Measurements from ENCODE around the gene EGF. TPM values are rescaled to one million over a fixed set of nuclear protein-coding genes. Genes with fewer than 3 reads are reported as not detected.
"Not testable (repeated sequence)": the region's sequence is repeated elsewhere in the genome, so short reads cannot be mapped to it uniquely, and the experiment has no call there.

The EGF gene
- total RNA-seq, 1 experiment from 2014 or later, result not detected

- CTCF ChIA-PET, result no interaction called here
- no TSS peak for BruUV-seq (replicated peaks)
- in situ Hi-C loops (cut with HindIII; ENCODE audit: low pct_unique_long_range_greater_than_20kb, low sequenced_read_pairs), result no loop called here
These were observed 120.8 kb downstream of the EGF start for GRCh38 chr4:110033355-110034025.

GRCh38 chr4:110034026-110034393 is 121.3 kb downstream of the EGF start:
- no peaks in the 10 kb centered on the region for H3K36me3 ChIP-seq (ENCODE audit: control insufficient read depth, insufficient read depth, low read length)
- no peak for ATAC-seq
- no peaks in the 10 kb centered on the region for H3K27me3 ChIP-seq (ENCODE audit: control insufficient read depth, insufficient read depth, low read length)
- H3K4me3 ChIP-seq (ENCODE audit: low read depth in 2 of 2, low read length in 2 of 2), result no peak overlapping the region
- ChIA-PET CTCF (no interaction called here), POLR2A (no interaction called here)
- no TSS peak for BruUV-seq (replicated peaks)
- intact Hi-C loops (cut with micrococcal nuclease; ENCODE audit: unreplicated experiment), result no loop called here
- TF ChIP-seq TCF7L2 (IDR thresholded peaks at IDR 0.05; ENCODE audit: low read depth, low read length) (no peak), SIN3A (IDR thresholded peaks at IDR 0.05; ENCODE audit: borderline replicate concordance, insufficient read depth, low read depth, low read length) (no peak), POLR2AphosphoS5 (IDR thresholded peaks at IDR 0.05; ENCODE audit: low read depth, low read length) (no peak), CTCF (IDR thresholded peaks at IDR 0.05) (no peak)
- TF ChIP-seq, protein P1, sequence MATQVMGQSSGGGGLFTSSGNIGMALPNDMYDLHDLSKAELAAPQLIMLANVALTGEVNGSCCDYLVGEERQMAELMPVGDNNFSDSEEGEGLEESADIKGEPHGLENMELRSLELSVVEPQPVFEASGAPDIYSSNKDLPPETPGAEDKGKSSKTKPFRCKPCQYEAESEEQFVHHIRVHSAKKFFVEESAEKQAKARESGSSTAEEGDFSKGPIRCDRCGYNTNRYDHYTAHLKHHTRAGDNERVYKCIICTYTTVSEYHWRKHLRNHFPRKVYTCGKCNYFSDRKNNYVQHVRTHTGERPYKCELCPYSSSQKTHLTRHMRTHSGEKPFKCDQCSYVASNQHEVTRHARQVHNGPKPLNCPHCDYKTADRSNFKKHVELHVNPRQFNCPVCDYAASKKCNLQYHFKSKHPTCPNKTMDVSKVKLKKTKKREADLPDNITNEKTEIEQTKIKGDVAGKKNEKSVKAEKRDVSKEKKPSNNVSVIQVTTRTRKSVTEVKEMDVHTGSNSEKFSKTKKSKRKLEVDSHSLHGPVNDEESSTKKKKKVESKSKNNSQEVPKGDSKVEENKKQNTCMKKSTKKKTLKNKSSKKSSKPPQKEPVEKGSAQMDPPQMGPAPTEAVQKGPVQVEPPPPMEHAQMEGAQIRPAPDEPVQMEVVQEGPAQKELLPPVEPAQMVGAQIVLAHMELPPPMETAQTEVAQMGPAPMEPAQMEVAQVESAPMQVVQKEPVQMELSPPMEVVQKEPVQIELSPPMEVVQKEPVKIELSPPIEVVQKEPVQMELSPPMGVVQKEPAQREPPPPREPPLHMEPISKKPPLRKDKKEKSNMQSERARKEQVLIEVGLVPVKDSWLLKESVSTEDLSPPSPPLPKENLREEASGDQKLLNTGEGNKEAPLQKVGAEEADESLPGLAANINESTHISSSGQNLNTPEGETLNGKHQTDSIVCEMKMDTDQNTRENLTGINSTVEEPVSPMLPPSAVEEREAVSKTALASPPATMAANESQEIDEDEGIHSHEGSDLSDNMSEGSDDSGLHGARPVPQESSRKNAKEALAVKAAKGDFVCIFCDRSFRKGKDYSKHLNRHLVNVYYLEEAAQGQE (IDR thresholded peaks at IDR 0.05; ENCODE audit: insufficient read depth in 1 of 2, low read depth in 2 of 2, low read length in 1 of 2), result no peak
- H3K4me1 ChIP-seq (ENCODE audit: control insufficient read depth, insufficient read depth, low read length), result no peaks in the 10 kb centered on the region
- H3K27ac ChIP-seq (ENCODE audit: low read length), result no peak overlapping the region
- no peak for DNase-seq (ENCODE audit: low read depth, low spot score)
- in situ Hi-C loops (cut with HindIII; ENCODE audit: low pct_unique_long_range_greater_than_20kb, low sequenced_read_pairs), result no loop called here
- H3K9me3 ChIP-seq (ENCODE audit: control insufficient read depth, insufficient read depth, low read depth, low read length), result no peaks in the 10 kb centered on the region

More at GRCh38 chr4:110033355-110034025, 120.8 kb downstream of the EGF start:
- DNase-seq (ENCODE audit: low read depth, low spot score), result no peak
- Histone ChIP-seq H3K27me3 (ENCODE audit: control insufficient read depth, insufficient read depth, low read length) (no peaks in the 10 kb centered on the region), H3K36me3 (ENCODE audit: control insufficient read depth, insufficient read depth, low read length) (no peaks in the 10 kb centered on the region), H3K9me3 (ENCODE audit: control insufficient read depth, insufficient read depth, low read depth, low read length) (no peaks in the 10 kb centered on the region), H3K27ac (ENCODE audit: low read length) (no peak overlapping the region), H3K4me1 (ENCODE audit: control insufficient read depth, insufficient read depth, low read length) (no peaks in the 10 kb centered on the region), H3K4me3 (ENCODE audit: low read depth in 2 of 2, low read length in 2 of 2) (no peak overlapping the region)
- intact Hi-C loops (cut with micrococcal nuclease; ENCODE audit: unreplicated experiment), result no loop called here
- no peak for ATAC-seq
- POLR2A ChIA-PET, result no interaction called here
- no peak for TF ChIP-seq POLR2AphosphoS5 (IDR thresholded peaks at IDR 0.05; ENCODE audit: low read depth, low read length)
- no peak for TF ChIP-seq CTCF (IDR thresholded peaks at IDR 0.05)
- no peak for TF ChIP-seq TCF7L2 (IDR thresholded peaks at IDR 0.05; ENCODE audit: low read depth, low read length)
- no peak for TF ChIP-seq SIN3A (IDR thresholded peaks at IDR 0.05; ENCODE audit: borderline replicate concordance, insufficient read depth, low read depth, low read length)

- POLR2A ChIA-PET; H3K27ac ChIP-seq (ENCODE audit: low read length); BruUV-seq (replicated peaks); ATAC-seq; DNase-seq (ENCODE audit: low read depth, low spot score); H3K36me3 ChIP-seq (ENCODE audit: control insufficient read depth, insufficient read depth, low read length); H3K27me3 ChIP-seq (ENCODE audit: control insufficient read depth, insufficient read depth, low read length); H3K4me3 ChIP-seq (ENCODE audit: low read depth in 2 of 2, low read length in 2 of 2); in situ Hi-C loops (cut with HindIII; ENCODE audit: low pct_unique_long_range_greater_than_20kb, low sequenced_read_pairs); CTCF ChIA-PET; H3K9me3 ChIP-seq (ENCODE audit: control insufficient read depth, insufficient read depth, low read depth, low read length); H3K4me1 ChIP-seq (ENCODE audit: control insufficient read depth, insufficient read depth, low read length); intact Hi-C loops (cut with micrococcal nuclease; ENCODE audit: unreplicated experiment): not testable (repeated sequence)
These were observed 126.5 kb downstream of the EGF start for GRCh38 chr4:110039164-110039563.
